ENCODE measurements around the gene KCNQ1OT1.

KCNQ1OT1 gene

GRCh38 chr11:2573240-2574042 lies 126.4 kb downstream of the KCNQ1OT1 start:
- DNase-seq (ENCODE audit: low read depth): no peak
- no peak for TF ChIP-seq CTCF (IDR thresholded peaks at IDR 0.05; ENCODE audit: control insufficient read depth, extremely low read depth, insufficient read depth)
- H3K4me3 ChIP-seq (ENCODE audit: low read depth, low read length): no peak overlapping the region

- TF ChIP-seq CTCF (IDR thresholded peaks at IDR 0.05; ENCODE audit: control insufficient read depth, extremely low read depth, insufficient read depth): no peak
- no peak for DNase-seq (ENCODE audit: low read depth)
- H3K4me3 ChIP-seq (ENCODE audit: low read depth, low read length): no peak overlapping the region
These were observed 127.1 kb downstream of the KCNQ1OT1 start for GRCh38 chr11:2572491-2573239.

GRCh38 chr11:2571598-2572281 lies 128.1 kb downstream of the KCNQ1OT1 start:
- TF ChIP-seq CTCF (IDR thresholded peaks at IDR 0.05; ENCODE audit: control insufficient read depth, extremely low read depth, insufficient read depth): no peak
- DNase-seq (ENCODE audit: low read depth): no peak
- H3K4me3 ChIP-seq (ENCODE audit: low read depth, low read length): no peak overlapping the region

GRCh38 chr11:2570841-2571597 lies 128.8 kb downstream of the KCNQ1OT1 start:
- H3K4me3 ChIP-seq (ENCODE audit: low read depth, low read length): no peak overlapping the region
- no peak for DNase-seq (ENCODE audit: low read depth)
- TF ChIP-seq CTCF (IDR thresholded peaks at IDR 0.05; ENCODE audit: control insufficient read depth, extremely low read depth, insufficient read depth): no peak

GRCh38 chr11:2570211-2570811 lies 129.5 kb downstream of the KCNQ1OT1 start:
- no peak for DNase-seq (ENCODE audit: low read depth)
- TF ChIP-seq CTCF (IDR thresholded peaks at IDR 0.05; ENCODE audit: control insufficient read depth, extremely low read depth, insufficient read depth): no peak
- no peak overlapping the region for H3K4me3 ChIP-seq (ENCODE audit: low read depth, low read length)

- no peak for DNase-seq (ENCODE audit: low read depth)
- no peak overlapping the region for H3K4me3 ChIP-seq (ENCODE audit: low read depth, low read length)
- no peak for TF ChIP-seq CTCF (IDR thresholded peaks at IDR 0.05; ENCODE audit: control insufficient read depth, extremely low read depth, insufficient read depth)
These were observed 130.0 kb downstream of the KCNQ1OT1 start for GRCh38 chr11:2569731-2570210.

Measured in LNCaP clone FGC (cell line).